ENCODE results near the gene THSD7A.

GRCh38 chr7:11355399-11356005, 476.5 kb downstream of the THSD7A start:
- TF ChIP-seq POLR2AphosphoS5 (IDR thresholded peaks at IDR 0.05; ENCODE audit: borderline replicate concordance, low read depth, low read length), result peak; percentile 26; the same call in 1 of the 2 replicates
- TF ChIP-seq EZH2 (IDR thresholded peaks at IDR 0.05), result no peak
- TF ChIP-seq FOXP2 (optimal IDR thresholded peaks at IDR 0.05; ENCODE audit: control extremely low read depth, extremely low read length, insufficient read depth), result no peak

Data from SK-N-MC (cell line).